ENCODE measurements around the gene RNASE8.

DNA sequence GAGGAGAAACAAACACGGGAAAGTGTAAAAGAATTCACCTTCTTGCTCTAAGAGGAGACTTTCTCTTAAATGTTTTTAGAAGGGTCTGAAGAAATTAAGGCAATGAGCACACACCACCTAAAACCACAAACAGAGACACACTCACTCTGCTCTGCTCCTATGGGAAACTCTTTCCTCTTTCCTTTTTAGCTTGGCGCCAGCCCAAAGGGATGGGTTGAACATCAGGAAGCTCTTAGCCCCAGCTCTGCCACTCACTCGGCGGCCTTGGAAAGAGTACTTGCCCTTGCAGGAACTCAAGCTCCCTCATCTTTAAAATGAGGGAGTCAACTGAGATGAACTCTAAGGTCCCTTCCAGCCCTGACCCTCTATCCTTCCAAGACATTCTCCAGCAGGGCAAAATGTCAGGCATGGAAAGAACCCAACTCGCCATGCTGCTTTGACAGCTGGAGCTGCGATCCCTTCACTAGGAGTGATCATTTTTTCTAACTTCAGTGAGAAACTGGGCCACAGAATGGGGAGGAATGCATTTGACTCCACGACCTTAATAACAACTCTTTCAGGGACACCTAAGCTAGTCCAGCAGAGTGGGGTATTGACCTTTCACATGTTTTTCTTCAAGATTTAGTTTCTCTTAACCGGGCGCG is 980 bp upstream of the RNASE8 start:
- TF ChIP-seq, protein P1, sequence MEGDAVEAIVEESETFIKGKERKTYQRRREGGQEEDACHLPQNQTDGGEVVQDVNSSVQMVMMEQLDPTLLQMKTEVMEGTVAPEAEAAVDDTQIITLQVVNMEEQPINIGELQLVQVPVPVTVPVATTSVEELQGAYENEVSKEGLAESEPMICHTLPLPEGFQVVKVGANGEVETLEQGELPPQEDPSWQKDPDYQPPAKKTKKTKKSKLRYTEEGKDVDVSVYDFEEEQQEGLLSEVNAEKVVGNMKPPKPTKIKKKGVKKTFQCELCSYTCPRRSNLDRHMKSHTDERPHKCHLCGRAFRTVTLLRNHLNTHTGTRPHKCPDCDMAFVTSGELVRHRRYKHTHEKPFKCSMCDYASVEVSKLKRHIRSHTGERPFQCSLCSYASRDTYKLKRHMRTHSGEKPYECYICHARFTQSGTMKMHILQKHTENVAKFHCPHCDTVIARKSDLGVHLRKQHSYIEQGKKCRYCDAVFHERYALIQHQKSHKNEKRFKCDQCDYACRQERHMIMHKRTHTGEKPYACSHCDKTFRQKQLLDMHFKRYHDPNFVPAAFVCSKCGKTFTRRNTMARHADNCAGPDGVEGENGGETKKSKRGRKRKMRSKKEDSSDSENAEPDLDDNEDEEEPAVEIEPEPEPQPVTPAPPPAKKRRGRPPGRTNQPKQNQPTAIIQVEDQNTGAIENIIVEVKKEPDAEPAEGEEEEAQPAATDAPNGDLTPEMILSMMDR (IDR thresholded peaks at IDR 0.05; ENCODE audit: insufficient read depth, low read depth, low read length) = no peak
- TF ChIP-seq EZH2 (IDR thresholded peaks at IDR 0.05; ENCODE audit: insufficient read depth, low read length) = no peak

Data from astrocyte (in vitro differentiated cells and primary cell).